ENCODE data around the gene PARVG.

- TF ChIP-seq CTCF (IDR thresholded peaks at IDR 0.05) (no peak), POLR2AphosphoS5 (IDR thresholded peaks at IDR 0.05) (no peak), POLR2A (IDR thresholded peaks at IDR 0.05) (no peak)
Measured at GRCh38 chr22:44195189-44195871, 14.6 kb downstream of the PARVG start.

Measured in breast epithelium (tissue), 3 donors.